K562 (cell line): Measurements from ENCODE around the gene FCGR2B.
"Not testable (repeated sequence)": the region's sequence is repeated elsewhere in the genome, so short reads cannot be mapped to it uniquely, and the experiment has no call there.

Experiments used
- EZH2 ChIP-seq: IDR thresholded peaks from 2 replicates; pipeline ENCODE4 v1.6.1; 2012; ENCODE audit warnings: low read depth, mild to moderate bottlenecking, inconsistent platforms, low read length, borderline replicate concordance
- POLR2AphosphoS5 ChIP-seq: IDR thresholded peaks from 2 replicates; pipeline ENCODE4 v1.6.1; 2011; ENCODE audit warnings: mild to moderate bottlenecking, low read depth, low read length, moderate library complexity; ENCODE audit not compliant: control insufficient read depth, insufficient read depth
- ZFP36 ChIP-seq: fragments of 150-350 bp; IDR thresholded peaks from 2 replicates; pipeline ENCODE4 v1.6.1; 2018; ENCODE audit warnings: low read length, low read depth; ENCODE audit not compliant: partially characterized antibody

- not testable (repeated sequence) for TF ChIP-seq POLR2AphosphoS5, EZH2, ZFP36
Observed at GRCh38 chr1:161662684-161663339, at the start of gene FCGR2B.
